GM21825 (cell line): Measurements from ENCODE around the gene STPG1.

Experiments used
- ATAC-seq: cut with Tn5 transposase; IDR thresholded peaks from one replicate; pipeline ENCODE4 v1.9.1; 2021; ENCODE audit warnings: mild to moderate bottlenecking, moderate library complexity; ENCODE audit not compliant: unreplicated experiment

STPG1 gene

DNA sequence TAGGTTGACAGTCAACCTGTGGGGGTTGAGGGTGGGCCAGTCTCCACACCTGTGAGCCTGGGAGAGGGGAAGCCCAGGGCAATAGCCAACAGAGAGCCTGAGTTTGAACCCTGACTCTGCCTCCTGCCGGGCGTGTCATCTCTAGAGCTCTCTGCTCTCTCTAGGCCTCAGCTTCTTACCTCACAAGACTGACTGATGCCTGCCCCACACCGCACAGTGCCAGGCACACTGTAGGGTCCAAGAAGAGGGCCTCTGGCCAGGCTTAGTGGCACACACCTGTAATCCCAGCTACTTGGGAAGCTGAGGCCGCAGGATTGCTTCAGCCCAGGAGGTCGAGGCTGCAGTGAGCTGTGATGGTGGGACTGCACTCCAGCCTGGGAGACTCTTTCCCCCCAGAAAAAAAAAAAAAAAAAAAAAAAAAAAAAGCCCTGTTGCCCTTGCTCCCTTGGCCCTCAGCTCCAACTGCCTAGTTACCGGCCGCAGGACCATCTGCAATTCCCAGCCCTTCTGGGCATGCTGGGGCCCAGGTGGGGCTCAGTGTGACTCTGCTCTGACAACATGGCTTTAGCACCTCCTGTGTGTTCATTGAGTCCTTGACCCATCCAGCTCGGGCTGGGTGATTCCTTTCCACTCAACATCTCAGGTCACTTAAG, 69.4 kb downstream of the STPG1 start:
- no peak for ATAC-seq

DNA sequence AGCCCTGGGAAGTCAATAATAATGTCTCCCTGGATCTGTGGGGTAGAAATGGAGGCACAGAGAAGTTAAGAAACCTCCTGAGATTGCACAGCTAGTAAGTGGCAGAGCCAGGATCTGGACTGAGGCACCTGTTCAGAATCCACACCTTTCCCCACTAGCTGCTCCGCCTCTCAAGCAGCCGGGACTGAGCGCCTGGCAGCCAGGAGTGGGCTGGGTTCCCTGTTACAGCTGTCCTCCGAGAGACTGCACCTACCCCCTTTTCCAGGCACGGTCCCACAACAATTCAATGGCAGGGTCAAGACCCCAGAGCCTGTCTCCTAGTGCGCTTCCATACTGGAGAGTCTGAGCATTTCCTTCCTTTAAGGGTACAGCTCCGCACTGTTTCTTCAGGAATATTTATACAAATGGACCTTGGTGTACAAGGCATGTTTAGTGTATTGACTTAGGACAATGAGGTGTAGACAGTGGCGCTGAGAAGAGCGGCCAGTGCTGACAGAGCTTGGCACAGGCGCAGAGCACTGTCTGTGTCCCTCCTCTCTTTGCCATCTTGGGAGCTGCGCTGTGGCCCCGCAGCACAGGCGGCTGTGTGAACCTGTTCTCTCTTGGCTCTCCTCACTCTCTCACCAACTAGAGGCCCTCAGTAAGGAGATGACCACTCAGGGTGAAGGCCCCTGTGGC, 70.0 kb downstream of the STPG1 start:
- no peak for ATAC-seq

DNA sequence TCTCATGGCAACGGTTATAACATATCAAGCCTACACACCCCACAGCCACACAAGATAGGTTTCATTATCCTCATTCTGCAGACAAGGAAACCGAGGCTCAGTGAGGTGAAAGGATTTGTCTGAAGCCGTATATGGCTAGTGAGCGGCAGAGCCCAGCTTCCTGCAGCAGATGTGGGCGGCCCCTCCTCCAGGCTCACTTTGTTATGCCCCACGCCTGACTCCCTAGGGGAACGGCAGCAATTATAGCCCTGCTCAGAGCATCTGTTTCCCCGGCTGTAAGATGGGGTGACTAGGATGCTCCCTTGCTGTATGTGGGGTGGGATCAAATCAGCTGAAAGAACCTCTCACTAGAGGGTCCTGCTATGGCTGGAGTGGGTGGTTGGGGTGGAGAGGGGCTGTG, 72.3 kb downstream of the STPG1 start:
- no peak for ATAC-seq

DNA sequence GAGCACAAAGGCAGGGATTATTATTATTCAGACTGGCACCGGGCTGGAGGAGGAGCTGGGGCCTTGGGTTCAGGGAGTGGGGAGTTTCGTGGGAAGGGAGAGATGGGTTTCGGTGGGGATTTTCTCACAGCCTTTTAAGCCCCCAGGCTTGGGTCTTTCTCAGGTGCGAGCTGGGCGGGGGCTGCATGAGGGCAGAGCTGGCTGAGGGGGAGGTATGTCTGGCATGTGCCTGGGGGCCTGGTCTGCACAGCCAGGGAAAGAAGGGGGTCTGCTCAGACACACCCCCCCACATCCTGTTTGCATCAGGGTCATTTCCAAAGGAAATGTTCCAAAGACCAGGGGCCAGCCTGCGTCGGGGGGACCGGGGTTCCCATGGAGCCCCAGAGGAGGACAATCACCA, 72.8 kb downstream of the STPG1 start:
- no peak for ATAC-seq

DNA sequence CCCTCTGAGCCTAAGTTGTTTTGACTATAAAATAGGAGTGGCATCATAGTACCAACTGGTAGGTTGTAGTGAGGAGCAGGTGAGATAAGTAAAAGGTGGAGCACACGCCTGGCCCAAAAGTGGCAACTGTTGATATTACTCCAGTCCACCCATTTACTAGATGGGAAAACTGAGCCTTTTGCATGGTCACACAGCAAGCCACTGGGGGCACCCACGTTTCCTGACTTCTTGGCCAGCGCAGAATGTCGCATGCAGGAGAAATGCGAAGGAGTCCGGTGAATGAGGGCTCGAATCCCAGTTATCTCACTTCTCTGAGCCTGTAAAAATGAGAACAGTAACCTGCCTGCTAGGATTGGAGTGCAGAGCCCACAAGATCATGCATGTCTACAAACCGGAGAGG, 73.6 kb downstream of the STPG1 start:
- no peak for ATAC-seq

DNA sequence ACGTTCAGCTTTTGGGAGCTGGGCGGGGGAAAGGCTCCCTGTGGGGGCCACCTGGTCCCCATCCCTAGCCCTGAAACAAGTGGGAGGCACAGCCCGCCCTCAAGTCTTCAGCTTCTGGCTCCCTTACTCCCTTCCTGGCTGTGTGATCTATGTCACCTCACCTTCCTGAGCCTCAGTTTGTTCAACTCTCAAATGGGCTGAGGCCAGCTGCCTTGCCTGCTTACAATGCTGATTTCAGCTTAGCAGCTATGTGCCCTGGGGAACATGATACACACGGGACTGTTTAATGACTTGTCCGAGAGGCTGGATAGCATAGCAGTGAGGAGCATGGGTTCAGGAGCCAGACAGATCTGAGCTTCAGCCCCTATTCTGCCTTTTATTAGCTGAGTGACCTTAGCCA, 75.1 kb downstream of the STPG1 start:
- ATAC-seq: no peak

DNA sequence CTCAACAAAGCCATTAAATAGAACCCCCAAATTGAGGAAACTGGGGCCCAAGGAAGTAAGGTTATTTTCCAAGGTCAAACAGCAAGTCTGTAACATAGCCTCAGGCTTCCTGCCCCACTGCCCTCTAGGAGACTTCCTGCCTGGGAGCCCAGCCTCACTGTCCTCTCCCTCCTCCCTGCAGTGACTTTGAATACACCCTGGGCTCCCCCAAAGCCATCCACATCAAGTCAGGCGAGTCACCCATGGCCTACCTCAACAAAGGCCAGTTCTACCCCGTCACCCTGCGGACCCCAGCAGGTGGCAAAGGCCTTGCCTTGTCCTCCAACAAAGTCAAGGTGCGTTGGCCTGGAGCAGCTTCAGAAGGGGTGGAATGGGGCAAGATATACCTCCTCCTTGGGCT, 76.1 kb downstream of the STPG1 start:
- no peak for ATAC-seq

DNA sequence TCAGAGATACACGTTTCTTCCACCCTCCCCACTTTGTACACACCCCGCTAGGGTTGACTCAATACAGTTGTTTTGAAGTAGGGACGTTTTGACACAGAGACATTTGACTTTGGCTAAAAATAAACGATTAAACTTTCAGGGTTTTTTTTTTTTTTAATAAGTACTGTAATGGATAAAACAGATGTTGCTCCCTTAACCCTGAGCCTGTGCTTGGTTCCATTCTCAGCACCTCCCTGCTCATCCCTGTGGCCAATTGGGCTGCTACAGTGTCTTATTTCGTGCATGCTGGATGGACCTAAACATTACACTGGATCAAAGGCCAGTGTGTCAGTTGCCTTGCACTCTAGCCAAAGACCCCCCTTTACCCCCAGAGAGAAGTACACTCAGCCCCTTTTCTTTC, 77.5 kb downstream of the STPG1 start:
- ATAC-seq: no peak

DNA sequence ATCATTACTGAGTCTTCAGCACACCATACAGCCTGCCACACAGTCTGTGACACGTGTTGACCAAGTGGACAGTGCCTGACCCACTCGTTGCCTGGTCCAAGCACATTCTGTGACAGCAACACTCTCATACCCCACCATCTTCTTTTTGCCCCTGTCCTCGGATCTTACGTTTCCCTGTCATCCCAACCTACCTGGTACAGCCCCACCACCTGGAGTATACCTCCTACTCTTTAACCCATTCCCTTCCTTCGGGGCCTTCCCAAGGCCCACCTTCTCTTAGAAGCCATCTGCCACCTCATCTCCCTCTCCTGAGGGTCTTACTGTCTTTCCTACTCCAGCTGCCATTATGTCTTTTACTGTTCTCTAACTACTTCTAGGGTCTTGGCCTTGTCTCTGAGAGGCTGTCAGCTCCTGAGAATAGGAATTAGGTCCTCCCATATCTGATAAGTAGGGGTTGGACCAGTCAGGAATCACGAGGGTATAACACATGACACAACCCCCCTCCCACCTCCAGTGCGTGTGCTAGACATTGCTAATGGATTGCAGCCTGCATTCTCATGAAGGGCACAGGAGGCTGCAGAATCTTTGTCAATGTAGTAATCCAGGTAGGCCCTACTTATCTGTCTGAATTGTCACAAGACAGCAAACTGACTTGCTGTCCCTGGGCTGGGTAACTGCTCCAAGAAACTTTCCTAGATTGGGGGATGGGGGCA, 81.5 kb downstream of the STPG1 start:
- ATAC-seq: no peak

DNA sequence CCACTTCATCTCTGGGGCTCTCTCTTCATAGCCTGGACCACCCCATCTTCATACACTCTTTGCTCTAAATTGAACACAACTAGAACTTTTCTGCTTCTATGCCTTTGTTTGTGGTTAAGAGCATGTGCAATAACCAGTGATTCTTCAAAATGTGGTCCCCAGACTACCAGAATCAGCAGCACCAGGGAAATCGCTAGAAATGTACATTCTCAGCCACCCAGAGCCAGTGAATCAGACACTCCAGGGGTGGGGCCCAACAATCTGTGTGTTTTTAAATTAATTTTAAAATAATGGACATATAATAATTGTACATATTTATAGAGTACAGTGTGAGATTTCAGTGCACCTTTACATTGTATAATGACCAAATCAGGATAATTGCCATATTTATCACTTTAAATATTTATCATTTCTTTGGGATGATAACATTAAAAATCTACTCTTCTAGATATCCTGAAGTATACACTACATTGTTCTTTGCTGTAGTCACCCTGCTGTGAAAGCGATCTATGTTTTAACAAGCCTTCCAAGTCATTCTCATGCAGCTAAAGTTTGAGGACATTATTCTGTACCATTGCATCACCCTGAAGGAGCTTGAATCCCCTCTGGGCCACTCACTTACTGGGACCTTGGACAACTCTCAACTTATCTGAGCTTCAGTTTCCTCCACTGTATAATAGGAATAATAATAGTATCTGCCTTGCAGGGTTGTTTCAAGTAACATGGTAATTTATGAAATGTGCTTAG, 83.6 kb downstream of the STPG1 start:
- no peak for ATAC-seq

DNA sequence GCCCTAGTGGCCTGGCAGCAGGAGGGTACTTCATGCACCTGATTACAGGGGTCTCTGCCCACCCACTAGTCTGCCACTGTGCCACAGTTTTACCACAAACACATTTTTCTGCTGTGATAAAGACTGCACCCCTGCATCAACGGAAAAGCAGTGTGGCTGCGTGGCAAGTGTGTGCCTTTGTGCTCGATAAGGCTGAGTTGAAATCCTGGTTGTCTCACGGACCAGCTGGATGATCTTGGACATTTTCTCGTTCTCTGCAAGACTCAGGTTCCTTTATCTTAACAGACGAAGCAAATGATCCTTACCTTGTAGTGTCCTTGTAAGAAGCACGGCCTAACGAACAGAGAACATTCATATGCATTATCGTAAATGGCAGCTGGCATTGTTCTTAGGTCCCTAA, 84.3 kb downstream of the STPG1 start:
- no peak for ATAC-seq

DNA sequence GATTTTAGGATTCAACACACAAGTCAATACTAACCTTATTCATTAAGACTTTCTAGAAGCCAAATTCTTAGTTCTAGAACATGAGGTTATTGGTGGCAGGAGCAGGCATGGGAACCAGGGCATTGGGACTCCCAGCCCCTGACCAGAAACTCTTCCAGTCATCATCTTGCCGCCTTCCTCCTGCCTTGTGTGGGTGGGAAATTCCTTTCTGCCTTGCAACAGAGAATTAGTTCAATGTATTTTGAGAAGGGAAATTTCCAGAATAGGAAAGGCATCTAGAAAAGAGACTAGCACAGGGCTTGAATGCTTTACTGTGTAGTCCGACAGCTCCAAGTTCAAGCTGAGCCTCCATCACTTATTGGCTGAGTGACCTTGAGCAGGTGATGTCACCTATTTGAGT, 85.7 kb downstream of the STPG1 start:
- ATAC-seq: no peak

DNA sequence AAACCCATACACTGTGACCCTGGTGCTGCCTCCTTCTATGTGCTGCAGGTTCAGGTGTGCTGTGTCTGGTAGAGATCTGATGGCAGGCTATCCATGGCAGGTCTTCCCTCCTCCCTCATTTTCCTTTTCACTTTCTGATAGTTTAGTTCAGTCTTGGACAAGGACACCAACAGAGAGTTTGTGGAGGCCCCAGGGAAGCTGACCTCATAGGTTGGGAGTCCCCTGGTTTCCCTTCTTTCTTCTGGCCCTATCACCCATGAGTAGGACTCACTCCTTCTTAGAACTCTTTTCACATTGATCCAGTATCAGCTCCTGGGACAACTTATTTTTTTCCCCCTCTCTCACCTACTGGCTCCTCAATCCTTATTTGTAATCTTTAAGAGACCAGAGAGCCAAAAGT, 86.1 kb downstream of the STPG1 start:
- ATAC-seq: no peak

DNA sequence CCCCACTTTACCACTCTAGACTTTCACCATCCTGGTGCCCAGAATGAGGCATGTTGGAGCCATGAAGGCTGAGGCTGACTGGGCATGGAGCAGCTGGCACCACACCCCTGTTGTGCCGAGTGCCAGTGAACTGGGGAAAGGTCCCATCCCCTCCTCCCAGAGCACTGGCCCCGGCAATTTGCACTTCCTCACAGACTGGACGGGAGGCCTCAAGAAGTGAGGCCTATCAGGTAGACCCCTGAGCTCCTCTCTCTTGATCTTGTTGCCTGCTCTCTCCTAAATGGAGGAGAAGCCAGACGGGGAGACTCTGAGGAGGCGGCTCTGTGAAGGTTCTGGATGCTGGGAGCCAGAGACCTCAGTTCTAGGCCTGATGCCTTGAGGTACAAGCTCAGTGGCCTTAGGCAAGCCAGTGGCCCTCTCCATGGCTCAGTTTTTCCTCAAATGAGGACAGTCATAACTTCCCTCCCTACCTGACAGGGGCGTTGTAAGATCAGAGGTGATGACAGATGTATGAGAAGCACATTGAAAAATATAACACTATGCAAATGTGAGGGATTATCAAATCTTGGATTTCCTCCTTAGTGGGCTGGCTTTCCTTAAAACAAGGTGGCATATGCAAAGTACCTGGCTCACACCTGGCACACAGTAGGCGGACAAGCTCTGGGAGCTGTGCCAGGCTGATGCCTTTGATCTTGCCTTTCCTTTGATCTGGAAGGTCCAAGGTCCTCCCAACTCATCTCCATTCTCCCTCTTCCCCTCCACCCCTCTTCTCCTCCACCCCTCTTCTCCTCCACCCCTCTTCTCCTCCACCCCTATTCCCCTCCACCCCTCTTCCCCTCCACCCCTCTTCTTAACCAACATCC, 87.8 kb downstream of the STPG1 start:
- ATAC-seq: no peak

DNA sequence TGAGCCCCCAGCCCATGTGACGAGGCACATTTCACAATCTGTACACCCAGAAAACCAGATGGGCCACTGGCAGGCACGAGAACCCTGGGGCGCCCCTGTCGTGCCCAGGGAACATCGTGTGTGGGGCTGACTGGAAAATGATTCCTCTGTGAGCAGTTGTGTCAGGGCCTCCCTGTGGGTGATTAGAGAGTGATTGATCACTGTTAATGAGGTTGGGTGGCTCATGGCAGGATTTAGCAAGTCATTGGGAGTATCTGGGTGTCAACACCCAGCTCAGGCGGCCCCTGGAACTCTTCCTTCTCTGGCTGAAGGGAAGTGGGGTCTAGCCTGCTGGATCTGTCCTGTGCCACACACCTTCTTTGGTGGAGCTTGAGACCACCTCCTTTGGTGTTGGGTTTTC, 88.7 kb downstream of the STPG1 start:
- no peak for ATAC-seq

DNA sequence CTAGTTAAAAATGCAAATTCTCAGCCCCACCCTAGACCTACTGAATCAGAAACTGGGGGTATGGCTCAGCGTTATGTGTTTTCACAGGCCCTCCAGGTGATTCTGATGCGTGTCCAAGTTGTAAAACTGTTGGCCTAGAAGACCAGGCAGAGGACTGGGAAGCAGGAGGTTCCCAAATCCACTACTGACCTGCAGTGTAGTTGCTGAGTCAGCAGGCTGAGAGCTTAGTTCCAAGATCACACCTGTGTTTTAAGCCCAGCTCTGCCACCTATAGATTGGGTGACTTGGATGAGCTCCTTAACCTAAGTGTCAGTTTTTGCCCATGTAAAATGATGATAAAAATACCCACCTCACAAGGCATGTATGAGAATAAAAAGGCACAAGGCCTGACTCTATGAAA, 90.3 kb downstream of the STPG1 start:
- no peak for ATAC-seq

DNA sequence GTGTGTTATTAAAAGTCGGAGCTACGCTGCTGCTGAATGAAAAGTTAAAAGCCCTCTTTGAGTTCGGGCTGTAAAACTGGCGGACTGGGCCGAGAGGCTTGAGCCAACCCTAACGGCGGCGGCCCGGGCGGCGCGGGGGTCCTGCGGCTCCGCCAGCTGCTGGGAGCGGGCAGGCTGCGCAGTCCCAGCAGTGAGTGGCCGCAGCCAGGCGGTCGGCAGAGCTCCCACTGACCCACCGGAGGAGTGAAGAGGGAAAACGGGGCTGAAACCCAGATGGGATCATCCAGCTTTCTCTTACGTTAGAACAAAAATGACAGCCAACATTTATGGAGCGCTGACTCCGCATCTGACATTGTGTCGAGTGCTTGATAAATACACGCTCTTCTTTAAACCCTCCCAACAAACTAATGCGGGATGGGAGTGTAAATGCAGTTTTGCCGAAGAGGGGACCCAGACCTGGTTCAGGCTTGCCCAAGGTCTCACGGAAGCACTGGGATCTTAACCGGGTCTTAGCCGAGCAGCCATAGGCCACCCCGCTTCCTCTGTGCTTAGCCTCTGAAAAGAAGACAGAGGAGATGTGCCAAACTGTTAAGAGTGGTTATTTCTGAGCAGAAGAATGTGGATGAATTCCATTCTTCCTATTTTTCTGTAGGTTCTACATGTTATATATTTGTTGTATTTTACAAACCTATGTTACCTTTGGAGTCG, 91.0 kb downstream of the STPG1 start:
- ATAC-seq: no peak

DNA sequence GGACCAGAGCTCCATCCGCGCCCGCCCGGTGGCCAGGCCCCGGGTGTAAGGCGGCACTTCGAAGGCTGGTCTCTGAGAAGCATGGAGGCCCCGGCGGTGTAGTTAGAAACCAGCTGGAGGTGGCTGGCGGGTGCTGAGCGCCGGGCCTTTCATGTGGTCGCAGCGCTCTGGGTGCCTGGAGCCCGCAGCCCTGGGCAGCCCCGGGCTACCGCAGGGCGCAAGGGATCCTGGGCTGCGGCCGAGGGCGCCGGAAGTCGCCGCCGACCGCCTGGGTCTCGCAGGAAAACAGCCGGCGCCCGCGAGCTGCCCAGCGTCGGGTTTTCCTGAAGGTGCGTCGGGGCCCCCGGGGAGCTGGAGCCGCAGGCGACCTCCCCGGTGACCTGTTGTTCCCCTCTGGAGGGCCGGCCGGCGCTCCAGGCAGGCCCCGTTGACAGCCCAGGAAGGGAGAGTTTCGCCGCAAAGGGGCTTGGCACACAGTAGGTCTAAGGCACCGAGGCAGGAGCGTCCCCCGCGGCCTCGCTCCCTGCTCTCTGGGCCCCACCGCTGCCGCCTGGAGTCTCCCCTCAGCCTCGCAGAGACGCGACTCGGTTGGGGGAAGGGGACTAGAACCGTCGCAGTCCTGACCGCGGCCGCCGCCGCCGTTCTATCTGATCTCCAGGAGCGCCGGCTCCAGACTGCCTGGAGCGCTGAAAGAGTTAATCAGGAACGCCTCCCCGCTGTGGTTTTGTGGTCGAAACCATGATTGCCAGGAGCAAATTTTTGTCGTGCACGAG, 91.7 kb downstream of the STPG1 start:
- ATAC-seq: peak; percentile 73

DNA sequence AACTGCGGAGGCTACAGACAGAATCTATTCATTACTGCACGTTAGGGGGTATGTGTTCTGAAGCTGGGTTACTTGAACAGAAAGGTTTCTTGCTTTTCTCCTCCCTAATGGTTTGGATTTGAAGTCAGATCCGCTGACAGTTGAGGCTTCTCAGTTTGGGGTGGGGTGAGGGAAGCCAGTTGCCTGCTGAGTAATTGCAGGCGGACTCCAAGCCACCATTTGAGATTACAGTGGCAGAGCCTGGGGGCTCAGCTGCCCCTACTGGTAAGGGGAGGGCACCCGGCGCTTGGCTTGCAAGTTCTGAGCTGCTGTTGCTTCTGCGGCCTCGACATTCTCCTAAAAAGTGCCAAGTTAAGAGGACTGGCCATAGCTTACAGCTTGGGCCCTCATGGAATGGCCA, 92.5 kb downstream of the STPG1 start:
- no peak for ATAC-seq
